Spleen (tissue), 7 donors: ENCODE measurements around the gene MAGI3.

ENCODE experiments used
- POLR2A ChIP-seq, 3 donors: fragments of 450-650 bp; IDR thresholded peaks; one replicate each; pipeline ENCODE4 v1.5.1; 2017; ENCODE audit warnings: antibody characterized with exemption in 3 of 3, mild to moderate bottlenecking in 1 of 3
- TF ChIP-seq, protein P1 (sequence below), 11 experiments: fragments of 200-600 bp in 7 of 11; fragments of 450-650 bp in 4 of 11; sonication (generic) in 4 of 11; IDR thresholded peaks in 8 of 11; conservative IDR thresholded peaks in 3 of 11; 1 replicate in 7 of 11; 2 replicates in 4 of 11; pipeline versions ENCODE4 v1.4.0 to v1.8.0; 2016 to 2021; ENCODE audit warnings: antibody characterized with exemption in 11 of 11, inconsistent platforms in 4 of 11, mild to moderate bottlenecking in 1 of 11
- donor health status: DM: no; HTN: no; CAD: no; lungs with moderate emphysema.
- donor health status: DM: no; HTN: no; CAD: no.
- donor health status: DM: no; HTN: no; CAD: no.

DNA sequence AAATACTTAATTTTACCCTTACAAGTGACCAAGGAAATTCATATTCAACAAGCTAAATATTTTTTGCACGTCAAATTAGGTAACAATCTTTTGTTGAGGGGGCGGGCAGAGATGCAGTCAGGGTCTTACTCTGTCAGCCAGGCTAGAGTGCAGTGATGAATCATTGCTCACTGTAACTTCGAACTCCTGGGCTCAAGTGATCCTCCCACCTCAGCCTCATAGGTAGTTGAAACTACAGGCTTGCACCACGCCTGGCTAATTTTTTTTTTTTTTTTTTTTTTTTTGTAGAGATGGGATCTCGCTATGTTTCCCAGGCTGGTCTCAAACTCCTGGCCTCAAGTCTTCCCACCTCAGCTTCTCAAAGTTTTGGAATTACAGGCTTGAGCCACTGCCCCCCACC, 342.5 kb downstream of the MAGI3 start:
- TF ChIP-seq, protein P1, sequence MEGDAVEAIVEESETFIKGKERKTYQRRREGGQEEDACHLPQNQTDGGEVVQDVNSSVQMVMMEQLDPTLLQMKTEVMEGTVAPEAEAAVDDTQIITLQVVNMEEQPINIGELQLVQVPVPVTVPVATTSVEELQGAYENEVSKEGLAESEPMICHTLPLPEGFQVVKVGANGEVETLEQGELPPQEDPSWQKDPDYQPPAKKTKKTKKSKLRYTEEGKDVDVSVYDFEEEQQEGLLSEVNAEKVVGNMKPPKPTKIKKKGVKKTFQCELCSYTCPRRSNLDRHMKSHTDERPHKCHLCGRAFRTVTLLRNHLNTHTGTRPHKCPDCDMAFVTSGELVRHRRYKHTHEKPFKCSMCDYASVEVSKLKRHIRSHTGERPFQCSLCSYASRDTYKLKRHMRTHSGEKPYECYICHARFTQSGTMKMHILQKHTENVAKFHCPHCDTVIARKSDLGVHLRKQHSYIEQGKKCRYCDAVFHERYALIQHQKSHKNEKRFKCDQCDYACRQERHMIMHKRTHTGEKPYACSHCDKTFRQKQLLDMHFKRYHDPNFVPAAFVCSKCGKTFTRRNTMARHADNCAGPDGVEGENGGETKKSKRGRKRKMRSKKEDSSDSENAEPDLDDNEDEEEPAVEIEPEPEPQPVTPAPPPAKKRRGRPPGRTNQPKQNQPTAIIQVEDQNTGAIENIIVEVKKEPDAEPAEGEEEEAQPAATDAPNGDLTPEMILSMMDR (IDR thresholded peaks at IDR 0.05 in 8 of 11, conservative IDR thresholded peaks at IDR 0.05 in 3 of 11): no peak
- TF ChIP-seq POLR2A (IDR thresholded peaks at IDR 0.05): no peak
